RWPE1 (cell line): ENCODE results near the gene TRIM8.

Experiments
- CTCF ChIA-PET: fragments of 350-600 bp; sonication (Branson Sonifier 250); formaldehyde crosslinking; extraction: SDS; loops from one replicate; lab custom pipeline; 2021; lab: Yijun Ruan, JAX
- POLR2A ChIA-PET: fragments of 400-600 bp; formaldehyde crosslinking; extraction: SDS; loops from one replicate; lab custom pipeline; 2020; ENCODE audit warnings: antibody characterized with exemption; ENCODE audit not compliant: low non-redundant PET; lab: Yijun Ruan, JAX
- DNase-seq: peaks from one replicate; pipeline ENCODE4 v3.0.0; 2012; ENCODE audit warnings: low spot score
- H3K27ac ChIP-seq: fragments of 450-650 bp; 2 replicates; pipeline ENCODE4 v1.5.1; 2017
- CTCF ChIP-seq: fragments of 450-650 bp; conservative IDR thresholded peaks from 2 replicates; pipeline ENCODE4 v1.5.1; 2017; ENCODE audit warnings: low read depth, mild to moderate bottlenecking

Gene TRIM8

DNA sequence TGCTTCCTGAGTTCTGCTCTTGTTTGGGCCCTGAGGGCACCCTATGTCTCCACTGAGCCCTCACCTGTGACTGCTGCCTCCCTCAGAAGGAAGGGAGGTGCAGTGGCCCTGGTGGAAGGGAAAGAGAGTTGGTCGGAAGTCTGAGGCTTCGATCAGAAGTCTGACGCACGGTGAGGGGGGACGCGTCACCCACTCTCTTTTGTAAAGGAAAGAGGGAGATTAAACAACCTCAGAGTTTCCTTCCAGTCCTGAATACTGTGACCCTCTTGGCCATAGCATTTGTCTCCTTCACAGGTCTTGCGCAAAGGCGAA, 31.4 kb upstream of the TRIM8 start:
- TF ChIP-seq CTCF: no peak
- ChIA-PET POLR2A (no interaction called here), CTCF (no interaction called here)
- no peak for DNase-seq
- H3K27ac ChIP-seq: no peak overlapping the region

DNA sequence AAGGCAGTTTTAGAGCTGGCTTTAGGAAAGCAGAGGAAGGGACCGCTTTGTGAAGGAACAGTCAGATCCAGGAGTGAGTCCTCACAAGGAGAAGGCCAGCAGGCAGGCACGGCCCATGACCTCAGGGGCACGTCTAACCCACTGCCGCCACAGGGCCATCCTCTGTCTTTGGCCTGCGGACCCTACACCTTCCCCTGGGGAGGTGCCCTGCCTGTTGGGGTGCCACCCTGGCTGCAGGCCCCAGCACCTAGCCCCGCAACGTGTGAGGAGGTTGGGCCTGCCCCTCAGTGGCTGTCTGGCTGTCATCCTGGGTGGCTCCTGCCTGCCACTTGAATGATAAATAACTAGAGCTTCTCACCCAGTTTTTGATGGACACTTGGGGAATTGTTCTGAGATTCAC, 31.0 kb upstream of the TRIM8 start:
- no peak for TF ChIP-seq CTCF
- peak overlapping the region; percentile 2; the same call in 1 of the 2 replicates for H3K27ac ChIP-seq
- no peak for DNase-seq
- CTCF ChIA-PET: interaction anchor here (0.6 to 0.8 kb wide), 2 partner anchors 9 to 21 kb away, joined by 3 read pairs; no protein-coding TSS in a partner anchor
- POLR2A ChIA-PET: no interaction called here

DNA sequence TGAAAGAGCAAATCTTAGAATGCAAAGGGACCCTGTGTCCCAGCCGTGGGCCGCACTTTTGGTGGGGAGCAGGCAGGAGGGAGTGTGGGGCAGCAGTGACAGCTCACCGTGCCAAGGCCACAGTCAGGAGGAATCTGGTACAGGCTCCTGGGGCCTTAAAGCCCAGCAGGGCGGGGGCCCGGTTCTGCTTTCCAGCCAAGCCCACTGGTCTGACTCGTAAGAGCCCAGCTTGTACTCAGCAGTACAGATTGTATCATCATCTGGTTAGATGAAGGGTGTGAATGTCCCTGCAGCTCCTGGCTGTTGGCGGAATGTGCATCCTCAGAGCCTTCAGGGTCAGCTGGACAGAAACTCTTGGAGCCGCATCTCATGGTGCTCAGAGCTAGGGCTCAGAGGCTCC, 30.5 kb upstream of the TRIM8 start:
- no peak for DNase-seq
- no peak for TF ChIP-seq CTCF
- POLR2A ChIA-PET: no interaction called here
- CTCF ChIA-PET: interaction anchor here (0.6 to 1.0 kb wide), 4 partner anchors 8 to 30 kb away, joined by 3 to 7 read pairs (median 3); no protein-coding TSS in a partner anchor
- H3K27ac ChIP-seq: peak overlapping the region; percentile 2; the same call in 1 of the 2 replicates

GRCh38 chr10:102614888-102615287, 29.4 kb upstream of the TRIM8 start:
- ChIA-PET CTCF (interaction anchor here (0.6 to 1.0 kb wide), 5 partner anchors 11 to 438 kb away, joined by 3 to 7 read pairs (median 3); no protein-coding TSS in a partner anchor), POLR2A (interaction anchor here (0.7 kb wide), 1 partner anchor 27 kb away, joined by 3 read pairs; no protein-coding TSS in a partner anchor)
- H3K27ac ChIP-seq: no peak overlapping the region
- TF ChIP-seq CTCF: no peak
- DNase-seq: no peak

GRCh38 chr10:102615361-102615760, 28.9 kb upstream of the TRIM8 start:
- no peak for DNase-seq
- no peak for TF ChIP-seq CTCF
- ChIA-PET CTCF (interaction anchor here (0.7 to 1.0 kb wide), 2 partner anchors 12 to 437 kb away, joined by 3 to 4 read pairs; no protein-coding TSS in a partner anchor), POLR2A (no interaction called here)
- peak overlapping the region; percentile 43 for H3K27ac ChIP-seq

GRCh38 chr10:102616066-102616770, 28.1 kb upstream of the TRIM8 start:
- no peak for TF ChIP-seq CTCF
- ChIA-PET CTCF (interaction anchor here (0.7 kb wide), 1 partner anchor 16 kb away, joined by 3 read pairs; no protein-coding TSS in a partner anchor), POLR2A (no interaction called here)
- H3K27ac ChIP-seq: peak overlapping the region; percentile 43
- no peak for DNase-seq
